Measurements from ENCODE around the gene PREX1. TPM values are rescaled to one million over a fixed set of nuclear protein-coding genes. Genes with fewer than 3 reads are reported as not detected.

Gene PREX1
- total and polyA plus RNA-seq, 8 donors, result 5.2 to 25.2 (median 16.6) TPM

- TF ChIP-seq EP300 (IDR thresholded peaks at IDR 0.05) (no peak), POLR2AphosphoS5 (IDR thresholded peaks at IDR 0.05) (peak in 1 of 3 donors; percentile 5)
- Histone ChIP-seq H3K27me3 (no peaks in the 10 kb centered on the region), H3K4me1 (peaks cover 5 to 61% (median 10%) of the 10 kb centered on the region in 4 donors), H3K36me3 (no peaks in the 10 kb centered on the region), H3K9me3 (no peaks in the 10 kb centered on the region), H3K4me3 (no peak overlapping the region), H3K27ac (peak overlapping the region in 3 of 5 donors; percentile 15 to 68 (median 67))
- intact Hi-C loops (cut with DNase I; ENCODE audit: low total_unique reads), result no loop called here
- DNase-seq, result peak; percentile 42 to 50
- WGBS, 5 donors, result 56 to 77% (median 72%) methylated on average over 16 to 17 of the region's 17 CpGs
Observed at GRCh38 chr20:48772183-48772976, 55.4 kb downstream of the PREX1 start.

DNA sequence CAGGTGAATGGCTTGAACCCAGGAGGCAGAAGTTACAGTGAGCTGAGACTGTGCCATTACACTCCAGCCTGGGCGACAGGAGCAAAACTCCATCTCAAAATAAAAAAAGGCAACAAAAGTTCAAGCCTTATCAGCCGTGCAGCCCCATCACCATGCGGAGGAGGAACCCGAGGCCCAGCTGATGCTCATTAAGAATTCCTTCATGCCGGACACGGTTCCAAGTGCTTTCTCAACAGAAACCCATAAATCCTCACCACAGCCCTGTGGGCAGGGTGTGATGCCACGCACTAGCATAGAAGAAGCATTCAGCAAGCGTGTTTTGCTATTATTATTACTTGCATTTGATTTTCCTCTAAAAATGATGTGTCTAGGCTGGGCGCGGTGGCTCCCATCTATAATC is 56.3 kb downstream of the PREX1 start:
- peaks cover 5 to 63% (median 7%) of the 10 kb centered on the region in 4 donors for H3K4me1 ChIP-seq

DNA sequence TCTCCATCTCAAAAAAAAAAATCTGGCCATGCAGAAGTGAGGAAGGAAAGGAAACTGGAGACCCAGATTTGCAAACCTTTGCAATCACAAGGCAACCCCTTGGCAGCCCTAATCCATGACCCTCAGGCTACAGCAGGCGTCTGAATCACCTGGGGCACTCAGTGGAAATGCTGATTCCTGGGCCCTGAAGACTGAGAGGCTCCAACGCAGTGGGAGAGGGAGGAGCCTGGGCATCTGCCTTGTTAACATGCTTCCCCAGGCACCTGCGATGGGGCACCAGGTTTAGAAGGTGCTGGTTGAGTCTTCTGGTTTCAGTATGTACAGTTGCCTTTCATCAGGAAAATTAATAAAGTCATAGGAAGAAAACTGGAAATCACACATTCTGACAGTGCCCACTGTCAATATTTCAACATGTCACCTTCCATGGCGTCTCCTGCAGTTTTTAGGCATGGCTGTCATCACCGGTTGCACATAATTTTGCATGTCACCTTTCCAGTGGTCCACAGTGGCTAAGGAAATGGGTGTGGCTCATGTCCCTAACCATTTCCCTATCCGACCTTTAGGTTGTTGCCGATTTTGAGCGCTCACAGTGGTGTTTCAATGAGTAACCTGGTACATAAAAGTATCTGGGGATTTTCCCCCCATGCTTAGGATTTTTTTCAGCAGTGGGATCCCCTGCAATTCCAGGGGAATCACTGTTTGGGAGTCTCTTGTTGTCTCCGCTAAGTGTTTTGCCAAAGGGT is 56.9 kb downstream of the PREX1 start:
- H3K36me3 ChIP-seq, result no peaks in the 10 kb centered on the region
- WGBS, 5 donors, result 72 to 84% (median 80%) methylated on average over 8 to 9 of the region's 9 CpGs
- H3K27ac ChIP-seq, result peak overlapping the region in 2 of 5 donors; percentile 67 to 68
- H3K9me3 ChIP-seq, result no peaks in the 10 kb centered on the region
- TF ChIP-seq, protein P1, sequence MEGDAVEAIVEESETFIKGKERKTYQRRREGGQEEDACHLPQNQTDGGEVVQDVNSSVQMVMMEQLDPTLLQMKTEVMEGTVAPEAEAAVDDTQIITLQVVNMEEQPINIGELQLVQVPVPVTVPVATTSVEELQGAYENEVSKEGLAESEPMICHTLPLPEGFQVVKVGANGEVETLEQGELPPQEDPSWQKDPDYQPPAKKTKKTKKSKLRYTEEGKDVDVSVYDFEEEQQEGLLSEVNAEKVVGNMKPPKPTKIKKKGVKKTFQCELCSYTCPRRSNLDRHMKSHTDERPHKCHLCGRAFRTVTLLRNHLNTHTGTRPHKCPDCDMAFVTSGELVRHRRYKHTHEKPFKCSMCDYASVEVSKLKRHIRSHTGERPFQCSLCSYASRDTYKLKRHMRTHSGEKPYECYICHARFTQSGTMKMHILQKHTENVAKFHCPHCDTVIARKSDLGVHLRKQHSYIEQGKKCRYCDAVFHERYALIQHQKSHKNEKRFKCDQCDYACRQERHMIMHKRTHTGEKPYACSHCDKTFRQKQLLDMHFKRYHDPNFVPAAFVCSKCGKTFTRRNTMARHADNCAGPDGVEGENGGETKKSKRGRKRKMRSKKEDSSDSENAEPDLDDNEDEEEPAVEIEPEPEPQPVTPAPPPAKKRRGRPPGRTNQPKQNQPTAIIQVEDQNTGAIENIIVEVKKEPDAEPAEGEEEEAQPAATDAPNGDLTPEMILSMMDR (IDR thresholded peaks at IDR 0.05), result no peak
- TF ChIP-seq POLR2A (IDR thresholded peaks at IDR 0.05) (no peak), POLR2AphosphoS5 (IDR thresholded peaks at IDR 0.05) (no peak)
- intact Hi-C loops (cut with DNase I; ENCODE audit: low total_unique reads), result no loop called here
- no peaks in the 10 kb centered on the region for H3K27me3 ChIP-seq
- H3K4me1 ChIP-seq, result peaks cover 3 to 61% (median 6%) of the 10 kb centered on the region in 4 donors
- H3K4me3 ChIP-seq, result no peak overlapping the region
- no peak for DNase-seq

More for the DNA sequence above, 56.3 kb downstream of the PREX1 start:
- peak overlapping the region in 2 of 5 donors; percentile 67 to 68 for H3K27ac ChIP-seq
- H3K4me3 ChIP-seq, result no peak overlapping the region
- 67 to 82% (median 78%) methylated on average over 10 of the region's 10 CpGs for WGBS, 5 donors
- no peak for DNase-seq
- H3K36me3 ChIP-seq, result no peaks in the 10 kb centered on the region
- no peaks in the 10 kb centered on the region for H3K27me3 ChIP-seq
- TF ChIP-seq, protein P1 (IDR thresholded peaks at IDR 0.05), result no peak
- no peak for TF ChIP-seq POLR2AphosphoS5 (IDR thresholded peaks at IDR 0.05)
- TF ChIP-seq POLR2A (IDR thresholded peaks at IDR 0.05), result no peak
- TF ChIP-seq EP300 (IDR thresholded peaks at IDR 0.05), result no peak
- H3K9me3 ChIP-seq, result no peaks in the 10 kb centered on the region
- intact Hi-C loops (cut with DNase I; ENCODE audit: low total_unique reads), result no loop called here

- TF ChIP-seq, protein P1 (IDR thresholded peaks at IDR 0.05), result no peak
- peak in 2 of 3 donors; percentile 5 to 25 for TF ChIP-seq POLR2AphosphoS5 (IDR thresholded peaks at IDR 0.05)
- H3K4me1 ChIP-seq, result peaks cover 3 to 55% (median 4%) of the 10 kb centered on the region in 4 donors
- WGBS, 5 donors, result 43 to 65% (median 63%) methylated on average over 21 of the region's 21 CpGs
- H3K27me3 ChIP-seq, result no peaks in the 10 kb centered on the region
- peak; percentile 33 to 68 for DNase-seq
- H3K9me3 ChIP-seq, result no peaks in the 10 kb centered on the region
- H3K4me3 ChIP-seq, result no peak overlapping the region
- H3K27ac ChIP-seq, result peak overlapping the region in 3 of 5 donors; percentile 38 to 70 (median 67)
- intact Hi-C loops (cut with DNase I; ENCODE audit: low total_unique reads), result no loop called here
- no peaks in the 10 kb centered on the region for H3K36me3 ChIP-seq
Observed at GRCh38 chr20:48769069-48769983, 58.5 kb downstream of the PREX1 start.
